SH-SY5Y (cell line): ENCODE data around the gene TTPAL.

Source experiments
- GATA2 ChIP-seq: IDR thresholded peaks from 2 replicates; pipeline ENCODE4 v1.6.1; 2011; ENCODE audit warnings: mild to moderate bottlenecking, low read depth, low read length
- GATA3 ChIP-seq: IDR thresholded peaks from 2 replicates; pipeline ENCODE4 v1.6.1; 2011; ENCODE audit warnings: low read depth, mild to moderate bottlenecking, low read length, moderate library complexity

- TF ChIP-seq GATA3 = no peak
- no peak for TF ChIP-seq GATA2
Observed at GRCh38 chr20:44522841-44523240, 47.2 kb downstream of the TTPAL start.
